Heart left ventricle (tissue), 13 donors: Measurements from ENCODE around the gene PCNX3.

Experiments
- POLR2A ChIP-seq, 2 donors: fragments of 450-650 bp; IDR thresholded peaks; one replicate each; pipeline ENCODE4 v1.6.1; 2017; ENCODE audit warnings: antibody characterized with exemption in 2 of 2, mild to moderate bottlenecking in 2 of 2, moderate library complexity in 2 of 2
- TF ChIP-seq, protein P1 (sequence below), 12 donors: fragments of 200-600 bp; sonication (generic) in 4 of 12; IDR thresholded peaks; one replicate each; pipeline versions ENCODE4 v1.5.0 to v1.8.0; 2018 to 2022; ENCODE audit warnings: antibody characterized with exemption in 12 of 12, mild to moderate bottlenecking in 5 of 12
- donor health status: ischemic (EF 13 %, LVEDD 7.1; RV severe dilation, severe dysfunction).
- donor health status: DM: no; HTN: yes; CAD: no.
- donor health status: DM: no; HTN: no; CAD: no.
- donor health status: ischemic (EF 25% LVEDD 6.9; RV normal size, moderate dysfunction).
- donor health status: ischemic (EF 25% LVEDD 5.7; RV mildly dilated, moderate dysfunction).
- donor health status: ischemic (EF 35%, LVEDD 5.7; RV mildly dilated, moderate dysfunction).
- donor health status: nonischemic (EF 11% LVEDD 7.7; RV severe dilation, severe dysfunction).
- donor health status: DM: yes; HTN: yes; CAD: no.
- donor health status: PGD.
- donor health status: ischemic (EF 29% LVEDD 5.4; RV normal size, mild dysfunction).
- donor health status: nonischemic (EF 23%, LVEDD 6.1; RV moderate dilation, normal function).

DNA sequence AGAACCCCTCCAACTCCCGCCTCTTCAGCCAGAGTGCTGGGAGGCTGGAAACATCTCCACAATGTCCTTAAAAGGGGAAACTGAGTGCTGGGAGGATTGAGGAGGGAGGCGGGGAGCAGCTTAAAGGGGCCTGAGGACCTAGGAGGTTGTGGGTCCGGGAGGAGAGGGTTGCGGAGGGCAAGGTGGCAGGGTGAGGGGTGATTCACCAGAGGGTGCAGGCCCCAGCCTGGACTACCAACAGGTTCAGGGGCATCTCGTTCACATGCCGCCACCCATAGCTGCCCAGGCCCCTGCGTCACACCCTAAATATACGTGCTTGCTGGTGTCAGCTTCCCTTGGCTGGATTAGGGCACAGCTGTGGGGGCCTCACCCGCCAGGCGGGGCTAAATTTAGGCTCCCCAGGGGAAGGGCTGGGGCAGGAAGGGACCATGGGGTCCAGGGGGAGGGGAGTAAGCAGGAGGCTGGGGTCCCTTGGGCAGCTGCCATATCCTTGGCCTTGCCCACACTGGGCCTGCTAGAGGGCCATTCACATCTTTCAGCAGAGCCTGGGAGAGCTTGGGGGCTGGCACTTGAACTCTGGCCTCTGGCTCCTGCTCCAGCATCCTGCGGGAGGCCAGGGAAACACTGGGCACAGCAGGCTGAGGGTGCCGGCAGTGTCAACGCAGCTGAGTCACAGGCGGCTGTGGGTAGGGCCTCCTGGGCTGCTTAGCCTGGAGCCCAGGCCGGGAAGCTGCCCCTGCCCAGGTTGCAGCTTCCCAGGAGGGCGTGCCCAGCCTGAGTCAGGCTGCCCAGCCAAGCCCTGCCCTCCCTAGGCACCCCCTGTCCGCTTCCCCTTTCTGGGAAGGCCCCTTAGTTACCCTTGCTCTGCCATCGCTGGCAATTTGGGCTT, 38.5 kb upstream of the PCNX3 start:
- TF ChIP-seq, protein P1, sequence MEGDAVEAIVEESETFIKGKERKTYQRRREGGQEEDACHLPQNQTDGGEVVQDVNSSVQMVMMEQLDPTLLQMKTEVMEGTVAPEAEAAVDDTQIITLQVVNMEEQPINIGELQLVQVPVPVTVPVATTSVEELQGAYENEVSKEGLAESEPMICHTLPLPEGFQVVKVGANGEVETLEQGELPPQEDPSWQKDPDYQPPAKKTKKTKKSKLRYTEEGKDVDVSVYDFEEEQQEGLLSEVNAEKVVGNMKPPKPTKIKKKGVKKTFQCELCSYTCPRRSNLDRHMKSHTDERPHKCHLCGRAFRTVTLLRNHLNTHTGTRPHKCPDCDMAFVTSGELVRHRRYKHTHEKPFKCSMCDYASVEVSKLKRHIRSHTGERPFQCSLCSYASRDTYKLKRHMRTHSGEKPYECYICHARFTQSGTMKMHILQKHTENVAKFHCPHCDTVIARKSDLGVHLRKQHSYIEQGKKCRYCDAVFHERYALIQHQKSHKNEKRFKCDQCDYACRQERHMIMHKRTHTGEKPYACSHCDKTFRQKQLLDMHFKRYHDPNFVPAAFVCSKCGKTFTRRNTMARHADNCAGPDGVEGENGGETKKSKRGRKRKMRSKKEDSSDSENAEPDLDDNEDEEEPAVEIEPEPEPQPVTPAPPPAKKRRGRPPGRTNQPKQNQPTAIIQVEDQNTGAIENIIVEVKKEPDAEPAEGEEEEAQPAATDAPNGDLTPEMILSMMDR (IDR thresholded peaks at IDR 0.05), result no peak
- peak in 1 of 2 donors; percentile 46 for TF ChIP-seq POLR2A (IDR thresholded peaks at IDR 0.05)
